BLaER1 (cell line): ENCODE data around the gene MYCBPAP.

Experiments
- H3K27ac ChIP-seq: shearing (Covaris generic); formaldehyde crosslinking; 2 replicates; pipeline ENCODE4 v1.8.1; 2022
- H3K27me3 ChIP-seq: shearing (Covaris generic); formaldehyde crosslinking; 2 replicates; pipeline ENCODE4 v1.8.1; 2022
- H3K36me3 ChIP-seq: shearing (Covaris generic); formaldehyde crosslinking; 2 replicates; pipeline ENCODE4 v1.8.1; 2022
- H3K4me1 ChIP-seq: shearing (Covaris generic); formaldehyde crosslinking; 2 replicates; pipeline ENCODE4 v1.8.1; 2022
- H3K4me2 ChIP-seq: shearing (Covaris generic); formaldehyde crosslinking; 2 replicates; pipeline ENCODE4 v1.8.1; 2022
- H3K4me3 ChIP-seq: shearing (Covaris generic); formaldehyde crosslinking; 2 replicates; pipeline ENCODE4 v1.8.1; 2022
- H3K9ac ChIP-seq: shearing (Covaris generic); formaldehyde crosslinking; 2 replicates; pipeline ENCODE4 v1.8.1; 2022
- H3K9me3 ChIP-seq: shearing (Covaris generic); formaldehyde crosslinking; 2 replicates; pipeline ENCODE4 v1.8.1; 2022
- H4K20me1 ChIP-seq: shearing (Covaris generic); formaldehyde crosslinking; 2 replicates; pipeline ENCODE4 v1.8.1; 2022
- Cebpa-rat ChIP-seq: shearing (Covaris generic); IDR thresholded peaks from 2 replicates; pipeline ENCODE4 v1.8.1; 2022

The MYCBPAP gene

GRCh38 chr17:50484386-50485155 lies 23.7 kb upstream of the MYCBPAP start:
- Histone ChIP-seq H3K4me3 (no peak overlapping the region), H3K27ac (no peak overlapping the region), H3K36me3 (peaks cover 66% of the 10 kb centered on the region), H3K4me1 (peaks cover 11% of the 10 kb centered on the region), H3K9me3 (no peaks in the 10 kb centered on the region), H3K27me3 (no peaks in the 10 kb centered on the region), H4K20me1 (no peaks in the 10 kb centered on the region), H3K4me2 (no peak overlapping the region), H3K9ac (no peak overlapping the region)
- TF ChIP-seq Cebpa-rat: no peak

GRCh38 chr17:50487213-50488096 lies 20.8 kb upstream of the MYCBPAP start:
- Histone ChIP-seq H3K4me1 (no peaks in the 10 kb centered on the region), H3K27ac (no peak overlapping the region), H3K27me3 (no peaks in the 10 kb centered on the region), H3K9ac (no peak overlapping the region), H3K36me3 (peaks cover 50% of the 10 kb centered on the region), H3K4me3 (no peak overlapping the region), H3K9me3 (no peaks in the 10 kb centered on the region), H4K20me1 (no peaks in the 10 kb centered on the region), H3K4me2 (no peak overlapping the region)
- TF ChIP-seq Cebpa-rat: no peak

- no peak for TF ChIP-seq Cebpa-rat
- no peak overlapping the region for H3K9ac ChIP-seq
- H3K36me3 ChIP-seq: peaks cover 37% of the 10 kb centered on the region
- no peaks in the 10 kb centered on the region for H4K20me1 ChIP-seq
- H3K4me3 ChIP-seq: no peak overlapping the region
- no peaks in the 10 kb centered on the region for H3K27me3 ChIP-seq
- H3K4me2 ChIP-seq: no peak overlapping the region
- no peaks in the 10 kb centered on the region for H3K9me3 ChIP-seq
- H3K27ac ChIP-seq: no peak overlapping the region
- no peaks in the 10 kb centered on the region for H3K4me1 ChIP-seq
Measured at GRCh38 chr17:50488880-50489279, 19.4 kb upstream of the MYCBPAP start.

- no peak overlapping the region for H3K4me2 ChIP-seq
- H3K27me3 ChIP-seq: no peaks in the 10 kb centered on the region
- no peaks in the 10 kb centered on the region for H4K20me1 ChIP-seq
- peaks cover 12% of the 10 kb centered on the region for H3K36me3 ChIP-seq
- no peak overlapping the region for H3K9ac ChIP-seq
- no peak for TF ChIP-seq Cebpa-rat
- no peaks in the 10 kb centered on the region for H3K4me1 ChIP-seq
- no peak overlapping the region for H3K4me3 ChIP-seq
- H3K27ac ChIP-seq: no peak overlapping the region
- H3K9me3 ChIP-seq: no peaks in the 10 kb centered on the region
Measured at GRCh38 chr17:50491505-50491904, 16.7 kb upstream of the MYCBPAP start.

- Histone ChIP-seq H3K4me2 (no peak overlapping the region), H3K4me1 (no peaks in the 10 kb centered on the region), H3K27ac (no peak overlapping the region), H3K9ac (no peak overlapping the region), H3K4me3 (no peak overlapping the region), H3K27me3 (no peaks in the 10 kb centered on the region), H4K20me1 (no peaks in the 10 kb centered on the region), H3K36me3 (peaks cover 5% of the 10 kb centered on the region), H3K9me3 (no peaks in the 10 kb centered on the region)
- no peak for TF ChIP-seq Cebpa-rat
Measured at GRCh38 chr17:50492214-50492613, 16.0 kb upstream of the MYCBPAP start.

GRCh38 chr17:50493744-50494143 lies 14.5 kb upstream of the MYCBPAP start:
- H3K4me2 ChIP-seq: no peak overlapping the region
- H3K9me3 ChIP-seq: no peaks in the 10 kb centered on the region
- H3K27ac ChIP-seq: no peak overlapping the region
- no peaks in the 10 kb centered on the region for H3K4me1 ChIP-seq
- H3K9ac ChIP-seq: no peak overlapping the region
- no peaks in the 10 kb centered on the region for H3K27me3 ChIP-seq
- H3K4me3 ChIP-seq: no peak overlapping the region
- H4K20me1 ChIP-seq: no peaks in the 10 kb centered on the region
- TF ChIP-seq Cebpa-rat: no peak
- no peaks in the 10 kb centered on the region for H3K36me3 ChIP-seq

GRCh38 chr17:50495217-50495823 lies 12.9 kb upstream of the MYCBPAP start:
- Histone ChIP-seq H3K27me3 (no peaks in the 10 kb centered on the region), H3K36me3 (no peaks in the 10 kb centered on the region), H3K27ac (no peak overlapping the region), H3K4me1 (no peaks in the 10 kb centered on the region), H3K4me3 (no peak overlapping the region), H3K9ac (no peak overlapping the region), H3K9me3 (no peaks in the 10 kb centered on the region), H4K20me1 (no peaks in the 10 kb centered on the region), H3K4me2 (no peak overlapping the region)
- TF ChIP-seq Cebpa-rat: no peak

- Histone ChIP-seq H3K27ac (no peak overlapping the region), H3K4me3 (no peak overlapping the region), H4K20me1 (no peaks in the 10 kb centered on the region), H3K4me1 (no peaks in the 10 kb centered on the region), H3K4me2 (no peak overlapping the region), H3K9me3 (no peaks in the 10 kb centered on the region), H3K27me3 (no peaks in the 10 kb centered on the region), H3K9ac (no peak overlapping the region), H3K36me3 (no peaks in the 10 kb centered on the region)
- no peak for TF ChIP-seq Cebpa-rat
Measured at GRCh38 chr17:50495918-50496317, 12.3 kb upstream of the MYCBPAP start.

GRCh38 chr17:50498021-50498874 lies 10.0 kb upstream of the MYCBPAP start:
- Histone ChIP-seq H3K4me3 (no peak overlapping the region), H3K4me1 (no peaks in the 10 kb centered on the region), H3K9me3 (no peaks in the 10 kb centered on the region), H4K20me1 (no peaks in the 10 kb centered on the region), H3K9ac (no peak overlapping the region), H3K27me3 (no peaks in the 10 kb centered on the region), H3K36me3 (no peaks in the 10 kb centered on the region), H3K27ac (no peak overlapping the region), H3K4me2 (no peak overlapping the region)
- no peak for TF ChIP-seq Cebpa-rat
